IMR-90 (cell line): ENCODE data around the gene ADGRF3. TPM values are rescaled to one million over a fixed set of nuclear protein-coding genes. Genes with fewer than 3 reads are reported as not detected.

ENCODE experiments used
- ATAC-seq: fragments of 200-7000 bp; cut with Tn5 transposase; 2 replicates; pipeline ENCODE4 v1.9.1; 2020; ENCODE audit warnings: low read depth, mild to moderate bottlenecking, moderate library complexity
- BruUV-seq: library from RNA; stranded (reverse); fragments of 400-500 nt; replicated peaks from 2 replicates; lab custom pipeline; 2021; lab: Mats Ljungman, UMichigan
- CTCF ChIA-PET: fragments of 300-600 bp; formaldehyde crosslinking; extraction: SDS; loops from one replicate; lab custom pipeline; 2021; ENCODE audit warnings: antibody characterized with exemption; lab: Yijun Ruan, JAX
- POLR2A ChIA-PET: fragments of 300-600 bp; sonication (Branson Sonifier 250); formaldehyde crosslinking; loops from one replicate; lab custom pipeline; 2022; ENCODE audit warnings: antibody characterized with exemption; ENCODE audit not compliant: unreplicated experiment; lab: Charles Lee
- DNase-seq: peaks from one replicate; pipeline ENCODE4 v3.0.0; 2013
- H2AFZ ChIP-seq: replicated peaks from 2 replicates; pipeline ENCODE3; 2013; ENCODE audit warnings: low read length, mild to moderate bottlenecking; ENCODE audit not compliant: poor library complexity
- H2AK5ac ChIP-seq: 2 replicates; pipeline ENCODE4 v1.6.1; 2013; ENCODE audit warnings: low read depth, low read length, inconsistent platforms
- H2AK9ac ChIP-seq: replicated peaks from 2 replicates; pipeline ENCODE3; 2013; ENCODE audit warnings: mild to moderate bottlenecking, low read depth, low read length, moderate library complexity; ENCODE audit not compliant: poor library complexity
- H2BK120ac ChIP-seq: 2 replicates; pipeline ENCODE4 v1.6.1; 2013; ENCODE audit warnings: low read depth, low read length, inconsistent platforms
- H2BK15ac ChIP-seq: 3 replicates; pipeline ENCODE4 v1.6.1; 2013; ENCODE audit warnings: low read depth, low read length, inconsistent platforms
- H2BK20ac ChIP-seq: 2 replicates; pipeline ENCODE4 v1.6.1; 2013; ENCODE audit warnings: low read depth, mild to moderate bottlenecking, inconsistent platforms, low read length, moderate library complexity
- H2BK5ac ChIP-seq: 2 replicates; pipeline ENCODE4 v1.6.1; 2013; ENCODE audit warnings: mild to moderate bottlenecking, low read depth, low read length, inconsistent platforms; ENCODE audit not compliant: poor library complexity, severe bottlenecking
- H3K14ac ChIP-seq: replicated peaks from 2 replicates; pipeline ENCODE4 v1.6.1; 2013; ENCODE audit warnings: low read depth, low read length, inconsistent platforms
- H3K18ac ChIP-seq: 2 replicates; pipeline ENCODE4 v1.6.1; 2013; ENCODE audit warnings: low read depth, low read length, control low read depth
- H3K23ac ChIP-seq: 2 replicates; pipeline ENCODE4 v1.6.1; 2013; ENCODE audit warnings: low read depth, low read length, inconsistent platforms
- H3K27ac ChIP-seq: 2 replicates; pipeline ENCODE4 v1.5.1; 2013; ENCODE audit warnings: mild to moderate bottlenecking, control low read depth, low read length; ENCODE audit not compliant: insufficient read depth
- H3K27me3 ChIP-seq: 2 replicates; pipeline ENCODE4 v1.6.1; 2013; ENCODE audit warnings: low read length; ENCODE audit not compliant: control insufficient read depth, insufficient read depth
- H3K36me3 ChIP-seq: 2 replicates; pipeline ENCODE4 v1.6.1; 2013; ENCODE audit warnings: low read length, mixed read lengths; ENCODE audit not compliant: control insufficient read depth, insufficient read depth
- H3K4ac ChIP-seq: 2 replicates; pipeline ENCODE4 v1.6.1; 2013; ENCODE audit warnings: low read depth, low read length, inconsistent platforms
- H3K4me1 ChIP-seq: 2 replicates; pipeline ENCODE4 v1.6.1; 2013; ENCODE audit warnings: low read length, mixed read lengths; ENCODE audit not compliant: control insufficient read depth, insufficient read depth
- H3K4me2 ChIP-seq: 2 replicates; pipeline ENCODE4 v1.6.1; 2013; ENCODE audit warnings: low read depth, mild to moderate bottlenecking, control low read depth, low read length, moderate library complexity
- H3K4me3 ChIP-seq: 2 replicates; pipeline ENCODE4 v1.5.1; 2013; ENCODE audit warnings: low read depth, mild to moderate bottlenecking, control low read depth, low read length, moderate library complexity; ENCODE audit not compliant: insufficient read depth
- H3K56ac ChIP-seq: 2 replicates; pipeline ENCODE4 v1.6.1; 2013; ENCODE audit warnings: low read length, inconsistent platforms; ENCODE audit not compliant: insufficient read depth; ENCODE audit errors: extremely low read depth
- H3K79me1 ChIP-seq, 2 experiments: 2 replicates each; pipeline ENCODE4 v1.6.1; 2013; ENCODE audit warnings: low read length in 2 of 2, inconsistent platforms in 1 of 2, low read depth in 1 of 2
- H3K9ac ChIP-seq: 2 replicates; pipeline ENCODE4 v1.6.1; 2013; ENCODE audit warnings: low read depth, low read length, control low read depth
- H3K9me1 ChIP-seq: 2 replicates; pipeline ENCODE4 v1.6.1; 2013; ENCODE audit warnings: low read length, inconsistent platforms; ENCODE audit not compliant: insufficient read depth
- H3K9me3 ChIP-seq: 2 replicates; pipeline ENCODE4 v1.6.1; 2013; ENCODE audit warnings: low read length; ENCODE audit not compliant: control insufficient read depth, insufficient read depth
- H4K20me1 ChIP-seq: 2 replicates; pipeline ENCODE4 v1.6.1; 2013; ENCODE audit warnings: low read length, inconsistent platforms; ENCODE audit not compliant: insufficient read depth
- H4K5ac ChIP-seq: 2 replicates; pipeline ENCODE4 v1.6.1; 2013; ENCODE audit warnings: mild to moderate bottlenecking, low read depth, low read length, control low read depth
- H4K8ac ChIP-seq, 2 experiments: 2 replicates each; pipeline ENCODE4 v1.6.1; 2013; ENCODE audit warnings: low read depth in 2 of 2, low read length in 2 of 2, control low read depth in 1 of 2, inconsistent platforms in 1 of 2
- H4K91ac ChIP-seq: 2 replicates; pipeline ENCODE4 v1.6.1; 2013; ENCODE audit warnings: low read depth, low read length, inconsistent platforms; ENCODE audit not compliant: insufficient read depth
- BHLHE40 ChIP-seq: fragments of 150-350 bp; IDR thresholded peaks from 2 replicates; pipeline ENCODE4 v1.6.1; 2016; ENCODE audit warnings: mild to moderate bottlenecking, low read depth, low read length
- CEBPB ChIP-seq: IDR thresholded peaks from 2 replicates; pipeline ENCODE4 v1.6.1; 2012; ENCODE audit warnings: low read depth, low read length, improper control_type of control experiment
- CHD1 ChIP-seq: IDR thresholded peaks from 2 replicates; pipeline ENCODE4 v1.6.1; 2012; ENCODE audit warnings: low read depth, low read length, improper control_type of control experiment
- CTCF ChIP-seq: conservative IDR thresholded peaks from 2 replicates; pipeline ENCODE4 v1.5.1; 2012; ENCODE audit warnings: mild to moderate bottlenecking, low read depth, low read length, improper control_type of control experiment
- ELK1 ChIP-seq: fragments of 150-350 bp; IDR thresholded peaks from 2 replicates; pipeline ENCODE4 v1.6.1; 2016; ENCODE audit warnings: low read depth, mild to moderate bottlenecking, low read length, moderate library complexity, borderline replicate concordance
- FOS ChIP-seq: fragments of 150-350 bp; IDR thresholded peaks from 2 replicates; pipeline ENCODE4 v1.6.1; 2016; ENCODE audit warnings: low read depth, low read length
- MAFK ChIP-seq: IDR thresholded peaks from 2 replicates; pipeline ENCODE4 v1.6.1; 2012; ENCODE audit warnings: low read depth, low read length, improper control_type of control experiment
- MAZ ChIP-seq: IDR thresholded peaks from 2 replicates; pipeline ENCODE4 v1.6.1; 2012; ENCODE audit warnings: low read depth, mild to moderate bottlenecking, low read length, improper control_type of control experiment, moderate library complexity, borderline replicate concordance
- MXI1 ChIP-seq: IDR thresholded peaks from 2 replicates; pipeline ENCODE4 v1.6.1; 2012; ENCODE audit warnings: low read depth, mild to moderate bottlenecking, low read length, moderate library complexity, borderline replicate concordance
- NFE2L2 ChIP-seq: fragments of 150-350 bp; IDR thresholded peaks from 2 replicates; pipeline ENCODE4 v1.6.1; 2016; ENCODE audit warnings: low read depth, mild to moderate bottlenecking, low read length
- POLR2A ChIP-seq: IDR thresholded peaks from 2 replicates; pipeline ENCODE4 v1.6.1; 2012; ENCODE audit warnings: mild to moderate bottlenecking, low read depth, low read length
- RAD21 ChIP-seq: IDR thresholded peaks from 2 replicates; pipeline ENCODE4 v1.6.1; 2012; ENCODE audit warnings: low read length, improper control_type of control experiment
- RCOR1 ChIP-seq: IDR thresholded peaks from 2 replicates; pipeline ENCODE4 v1.6.1; 2012; ENCODE audit warnings: mild to moderate bottlenecking, low read length, improper control_type of control experiment; ENCODE audit not compliant: insufficient replicate concordance
- RFX5 ChIP-seq: IDR thresholded peaks from 2 replicates; pipeline ENCODE4 v1.8.0; 2012; ENCODE audit warnings: low read depth, mild to moderate bottlenecking, low read length, moderate library complexity
- SMC3 ChIP-seq: fragments of 150-350 bp; IDR thresholded peaks from 2 replicates; pipeline ENCODE4 v1.6.1; 2016; ENCODE audit warnings: low read depth, mild to moderate bottlenecking, antibody characterized with exemption, low read length, moderate library complexity
- WGBS, 2 experiments: methylation state at CpG; one replicate each; pipeline versions ENCODE4 v1.1.5 to v1.1.7; 2013; ENCODE audit warnings: missing lambda C conversion rate in 2 of 2; ENCODE audit not compliant: insufficient read length in 1 of 2; ENCODE audit errors: extremely low coverage in 2 of 2; 5-methylcytosine and 5-hydroxymethylcytosine counted together
- dilution Hi-C: fragments of 300-500 bp; cut with HindIII; formaldehyde crosslinking; loops from one replicate; pipeline ENCODE4 v1.14.3; 2018; ENCODE audit warnings: low sequenced_read_pairs; ENCODE audit not compliant: unreplicated experiment
- in situ Hi-C: fragments of 300-500 bp; cut with MboI; formaldehyde crosslinking; loops from 3 replicates; pipeline ENCODE4 v1.14.3; 2019; ENCODE audit warnings: low sequenced_read_pairs, inconsistent platforms, mixed read lengths
- intact Hi-C: fragments of 100-400 bp; cut with micrococcal nuclease; formaldehyde crosslinking; loops from 2 replicates; pipeline ENCODE4 v1.10.0; 2022
- polyA plus RNA-seq, 3 experiments: library from polyadenylated mRNA; depleted of rRNA; stranded (reverse); fragments of >200 nt; gene quantifications; 2 replicates each; pipeline ENCODE4 v1.2.3, GENCODE V29; 2012; ENCODE audit warnings: low replicate concordance in 1 of 3
- total RNA-seq: library from RNA; depleted of rRNA; stranded (reverse); fragments of >200 nt; gene quantifications from 2 replicates; pipeline ENCODE4 v1.2.3, GENCODE V29; 2012
- TF ChIP-seq, protein P1 (sequence below): fragments of 150-350 bp; IDR thresholded peaks from 2 replicates; pipeline ENCODE4 v1.6.1; 2017; ENCODE audit warnings: mild to moderate bottlenecking, antibody characterized with exemption, low read length, low read depth

ADGRF3 gene
- total and polyA plus RNA-seq, 2 of the 4 experiments (the other 2 are of a cell fraction): 0.15 TPM; not detected in 1

- Histone ChIP-seq H3K4me3 (no peak overlapping the region), H2AK9ac (no peak overlapping the region), H3K36me3 (no peaks in the 10 kb centered on the region), H2BK15ac (no peak overlapping the region), H3K9ac (no peak overlapping the region), H3K4ac (no peak overlapping the region), H3K9me1 (no peaks in the 10 kb centered on the region), H3K18ac (no peak overlapping the region), H2AFZ (no peak overlapping the region), H3K9me3 (no peaks in the 10 kb centered on the region), H3K23ac (no peak overlapping the region), H3K14ac (no peak overlapping the region), H3K27ac (no peak overlapping the region), H4K91ac (no peak overlapping the region), H3K4me2 (no peak overlapping the region), H4K8ac (no peak overlapping the region), H3K56ac (no peak overlapping the region), H2BK5ac (no peak overlapping the region), H4K5ac (no peak overlapping the region), H3K4me1 (no peaks in the 10 kb centered on the region), H2BK120ac (no peak overlapping the region), H2AK5ac (no peak overlapping the region), H3K27me3 (peaks cover 11% of the 10 kb centered on the region), H3K79me1 (no peaks in the 10 kb centered on the region), H4K20me1 (no peaks in the 10 kb centered on the region), H2BK20ac (no peak overlapping the region)
- no TSS peak for BruUV-seq
- TF ChIP-seq ELK1 (no peak), NFE2L2 (no peak), CTCF (no peak), MAZ (no peak), MAFK (no peak), BHLHE40 (no peak), MXI1 (no peak), POLR2A (no peak), CEBPB (no peak), RCOR1 (no peak), RFX5 (no peak), SMC3 (no peak), FOS (no peak), CHD1 (no peak), RAD21 (no peak)
- TF ChIP-seq, protein P1, sequence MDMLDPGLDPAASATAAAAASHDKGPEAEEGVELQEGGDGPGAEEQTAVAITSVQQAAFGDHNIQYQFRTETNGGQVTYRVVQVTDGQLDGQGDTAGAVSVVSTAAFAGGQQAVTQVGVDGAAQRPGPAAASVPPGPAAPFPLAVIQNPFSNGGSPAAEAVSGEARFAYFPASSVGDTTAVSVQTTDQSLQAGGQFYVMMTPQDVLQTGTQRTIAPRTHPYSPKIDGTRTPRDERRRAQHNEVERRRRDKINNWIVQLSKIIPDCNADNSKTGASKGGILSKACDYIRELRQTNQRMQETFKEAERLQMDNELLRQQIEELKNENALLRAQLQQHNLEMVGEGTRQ: no peak
- no peak for DNase-seq
- intact Hi-C loops (no loop called here), in situ Hi-C loops (loop anchor here (25.0 kb wide), 1 partner anchor 375 kb away; no protein-coding TSS in a partner anchor), dilution Hi-C loops (no loop called here)
- CTCF ChIA-PET: no interaction called here
- ATAC-seq: no peak
- POLR2A ChIA-PET: no interaction called here
- WGBS, 2 experiments: no CpG with 5 or more reads among the region's 2 CpGs
Measured at GRCh38 chr2:26337298-26337697, 9.3 kb downstream of the ADGRF3 start.
